Erythroblast (primary cell): ENCODE measurements around the gene EXOC3.

ENCODE experiments used
- DNase-seq, 2 experiments: peaks; one replicate each; lab custom pipeline; 2025; lab: John Stamatoyannopoulos, UW
- GATA1 ChIP-seq: IDR thresholded peaks from 2 replicates; pipeline ENCODE4 v1.6.1; 2011; ENCODE audit warnings: low read depth, mild to moderate bottlenecking, control low read depth, low read length, moderate library complexity
- POLR2A ChIP-seq: IDR thresholded peaks from 2 replicates; pipeline ENCODE4 v1.6.1; 2011; ENCODE audit warnings: mild to moderate bottlenecking, low read length

Gene EXOC3

DNA sequence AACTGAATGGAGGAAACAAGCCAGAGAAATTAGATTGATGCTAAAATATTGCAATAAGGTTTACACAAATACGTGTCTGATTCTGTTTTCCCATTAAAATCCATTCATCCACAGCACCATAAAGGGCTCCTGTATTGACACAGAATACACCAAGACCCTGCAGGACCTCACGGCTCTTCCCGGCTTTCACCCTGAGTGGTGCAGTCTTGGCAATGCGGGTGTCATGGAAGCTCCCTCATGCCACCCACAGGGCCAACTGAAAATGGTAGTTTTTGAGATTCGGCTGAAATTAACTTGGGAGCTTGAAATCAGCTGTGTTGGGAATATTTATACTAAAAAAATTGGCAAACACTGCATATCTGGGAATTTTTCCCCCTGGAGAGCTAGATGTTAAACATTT is 17.3 kb upstream of the EXOC3 start:
- TF ChIP-seq POLR2A (no peak), GATA1 (no peak)
- peak in 1 of 2 experiments; percentile 14 for DNase-seq

DNA sequence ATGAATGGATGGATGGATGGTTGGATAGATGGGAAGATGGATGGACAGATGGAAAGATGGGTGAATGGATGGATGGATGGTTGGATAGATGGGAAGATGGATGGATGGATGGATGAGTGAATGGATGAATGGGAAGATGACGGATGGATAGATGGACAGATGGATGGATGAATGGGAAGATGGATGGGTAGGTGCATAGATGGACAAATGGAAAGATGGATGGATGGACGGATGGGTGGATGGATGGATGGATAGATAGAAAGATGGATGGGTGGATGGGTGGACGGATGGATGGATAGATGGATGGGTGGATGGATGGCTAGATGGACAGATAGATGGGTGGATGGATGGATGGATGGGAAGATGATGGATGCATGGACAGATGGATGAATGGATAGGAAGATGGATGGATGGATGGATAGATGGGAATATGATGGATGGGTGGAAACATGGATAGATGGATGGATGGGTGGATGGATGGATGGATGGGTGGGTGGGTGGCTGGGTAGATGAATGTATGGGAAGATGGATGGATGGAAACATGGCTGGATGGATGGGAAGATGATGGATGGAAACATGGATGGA is 16.5 kb upstream of the EXOC3 start:
- no peak for TF ChIP-seq POLR2A
- no peak for TF ChIP-seq GATA1
- no peak for DNase-seq

DNA sequence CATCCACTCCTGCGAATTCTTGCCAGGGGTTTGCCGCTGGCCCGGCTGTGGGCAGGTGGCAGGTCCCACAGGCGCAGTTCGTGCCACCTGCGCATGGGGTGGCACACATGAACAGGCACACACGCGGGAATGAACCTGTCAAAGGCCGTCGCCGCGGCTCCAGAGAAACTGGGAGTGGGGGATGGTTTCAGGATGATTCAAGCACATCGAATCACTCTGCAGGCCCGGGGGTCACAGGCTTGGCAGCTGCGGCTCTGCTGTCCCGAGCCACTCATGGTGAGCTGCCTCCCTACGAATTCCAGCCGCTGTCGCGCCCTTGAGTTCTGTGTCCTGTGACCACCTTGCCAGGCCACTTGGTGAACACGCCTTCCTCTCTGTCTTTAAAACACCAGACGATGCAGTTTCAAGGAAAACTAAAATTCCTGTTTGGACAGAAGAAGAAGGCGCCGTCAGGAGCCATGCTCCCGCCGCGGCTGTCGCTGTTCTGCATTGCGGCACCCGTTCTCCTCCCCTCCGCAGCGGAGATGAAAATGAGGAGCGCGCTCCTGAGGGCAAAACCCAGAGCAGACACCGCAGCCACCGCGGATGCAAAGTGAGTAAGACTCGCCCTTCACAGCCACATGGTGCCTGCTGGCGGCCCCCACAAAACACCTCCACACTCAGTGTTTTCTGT is 15.4 kb upstream of the EXOC3 start:
- TF ChIP-seq GATA1 (no peak), POLR2A (no peak)
- DNase-seq: no peak

DNA sequence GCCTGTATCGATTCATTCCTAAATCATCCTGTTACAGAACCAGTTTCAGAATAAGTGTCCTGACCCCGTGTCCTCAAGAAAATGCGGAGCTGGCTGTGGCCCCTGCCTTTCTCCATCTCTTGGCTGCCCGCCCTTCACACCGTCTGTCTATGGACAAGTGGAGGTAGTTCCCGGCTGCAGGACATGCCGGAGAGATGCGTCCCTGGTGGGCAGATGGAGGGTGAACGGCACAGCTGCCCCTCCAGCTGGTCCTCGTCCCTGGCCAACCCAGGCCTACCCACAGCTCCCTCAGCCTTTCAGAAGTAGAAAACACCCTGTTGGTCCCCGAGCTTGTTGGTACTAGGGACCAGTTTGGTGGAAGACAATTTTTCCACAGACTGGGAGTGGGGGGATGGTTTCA is 14.8 kb upstream of the EXOC3 start:
- TF ChIP-seq GATA1: no peak
- no peak for TF ChIP-seq POLR2A
- no peak for DNase-seq

DNA sequence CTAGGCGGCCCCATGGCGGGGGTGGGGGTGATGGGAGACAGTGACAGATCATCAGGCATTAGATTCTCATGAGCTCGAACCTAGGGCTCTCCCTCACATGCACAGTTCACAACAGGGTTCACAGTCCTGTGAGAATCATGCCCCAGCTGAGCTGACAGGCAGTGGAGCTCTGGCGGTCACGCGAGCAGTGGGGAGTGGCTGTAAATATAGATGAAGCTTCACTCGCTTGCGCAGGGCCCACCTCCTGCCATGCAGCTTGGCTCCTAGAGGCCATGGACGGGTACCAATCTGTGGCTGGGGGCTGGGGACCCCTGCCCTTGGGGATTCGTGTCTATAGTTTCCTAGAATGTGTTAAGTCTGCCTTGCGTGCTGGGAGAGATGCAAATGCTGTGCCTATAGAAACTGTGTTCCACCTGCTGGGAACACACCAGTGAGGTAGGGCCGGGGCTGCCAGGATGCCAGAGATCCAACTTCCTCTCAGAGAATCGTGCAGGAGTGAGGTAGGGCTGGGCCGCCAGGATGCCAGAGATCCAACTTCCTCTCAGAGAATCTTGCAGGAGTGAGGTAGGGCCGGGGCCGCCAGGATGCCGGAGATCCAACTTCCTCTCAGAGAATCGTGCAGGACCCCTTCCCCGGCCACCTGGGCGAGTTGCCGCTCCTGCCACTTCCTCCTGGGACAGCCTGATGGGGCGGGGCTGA is 14.1 kb upstream of the EXOC3 start:
- TF ChIP-seq GATA1 (no peak), POLR2A (no peak)
- DNase-seq: no peak

DNA sequence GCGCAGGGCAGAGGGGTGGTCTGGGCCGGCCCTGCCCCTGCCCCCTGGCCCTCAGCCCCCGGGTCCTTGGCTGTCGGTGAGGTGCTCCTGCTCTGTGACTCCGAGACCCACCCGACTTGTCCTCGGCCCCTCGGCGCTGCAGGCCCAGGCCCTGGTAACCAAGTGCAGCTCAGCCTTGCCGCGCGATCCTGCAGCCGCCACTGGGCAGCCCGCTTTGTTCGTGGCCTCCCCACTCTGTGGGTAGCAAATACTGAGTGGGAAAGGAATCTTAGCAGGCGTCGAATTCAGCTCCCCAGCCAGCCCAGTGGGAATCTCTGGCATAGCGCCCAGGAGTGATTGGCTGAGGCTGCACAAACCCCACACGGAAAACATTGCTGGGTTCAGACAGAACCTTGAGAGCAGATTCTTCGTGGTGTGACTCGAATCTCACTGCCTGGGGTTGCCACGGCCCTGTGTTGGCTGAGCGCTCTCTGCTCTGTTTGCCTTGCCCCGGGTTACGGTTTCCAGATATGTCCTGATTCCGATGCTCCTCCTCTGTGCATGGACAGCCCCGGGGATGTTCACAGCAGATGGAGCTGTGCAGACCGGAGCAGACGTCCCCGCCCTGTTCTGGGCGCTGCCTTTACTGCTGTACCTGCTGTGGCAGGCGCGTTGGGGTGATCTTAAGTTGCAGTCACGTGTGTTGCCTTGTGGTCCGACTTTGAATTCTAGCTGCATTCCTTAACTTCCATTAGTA is 13.4 kb upstream of the EXOC3 start:
- no peak for TF ChIP-seq GATA1
- no peak for TF ChIP-seq POLR2A
- no peak for DNase-seq

DNA sequence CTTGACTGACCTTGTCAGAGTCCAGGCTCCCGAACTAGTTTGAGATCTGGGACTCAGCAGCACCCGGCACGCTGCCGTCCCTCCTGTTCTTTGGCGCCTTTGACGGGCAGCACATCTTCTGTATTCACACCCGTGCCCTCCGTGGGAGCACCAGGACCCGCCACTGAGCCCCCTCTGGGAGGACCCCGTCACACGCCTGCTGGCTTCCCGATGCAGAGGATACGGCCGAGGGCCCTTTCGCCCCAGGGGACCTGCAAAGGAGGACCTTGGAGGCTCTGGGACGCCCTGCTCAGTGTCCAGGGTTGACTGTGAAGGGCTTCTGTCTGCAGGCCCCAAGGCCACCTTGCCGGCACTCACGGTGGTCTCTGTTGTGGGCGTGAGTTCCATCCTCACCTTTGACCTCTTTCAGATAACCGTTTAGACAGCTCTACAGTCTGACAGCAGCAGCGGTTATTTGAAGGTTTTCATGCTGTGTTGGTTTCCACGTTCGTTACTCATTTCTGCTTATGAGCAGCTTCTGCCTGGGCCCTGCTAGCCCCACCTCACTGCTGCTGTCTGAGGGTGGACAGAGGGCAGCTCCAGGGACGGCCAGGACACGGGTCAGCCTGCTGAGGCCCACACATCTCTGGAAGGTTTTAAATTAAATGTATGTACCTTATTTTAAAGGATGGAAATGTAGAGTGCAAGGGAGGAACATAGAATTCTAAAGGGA is 12.6 kb upstream of the EXOC3 start:
- DNase-seq: no peak
- TF ChIP-seq GATA1 (no peak), POLR2A (no peak)

DNA sequence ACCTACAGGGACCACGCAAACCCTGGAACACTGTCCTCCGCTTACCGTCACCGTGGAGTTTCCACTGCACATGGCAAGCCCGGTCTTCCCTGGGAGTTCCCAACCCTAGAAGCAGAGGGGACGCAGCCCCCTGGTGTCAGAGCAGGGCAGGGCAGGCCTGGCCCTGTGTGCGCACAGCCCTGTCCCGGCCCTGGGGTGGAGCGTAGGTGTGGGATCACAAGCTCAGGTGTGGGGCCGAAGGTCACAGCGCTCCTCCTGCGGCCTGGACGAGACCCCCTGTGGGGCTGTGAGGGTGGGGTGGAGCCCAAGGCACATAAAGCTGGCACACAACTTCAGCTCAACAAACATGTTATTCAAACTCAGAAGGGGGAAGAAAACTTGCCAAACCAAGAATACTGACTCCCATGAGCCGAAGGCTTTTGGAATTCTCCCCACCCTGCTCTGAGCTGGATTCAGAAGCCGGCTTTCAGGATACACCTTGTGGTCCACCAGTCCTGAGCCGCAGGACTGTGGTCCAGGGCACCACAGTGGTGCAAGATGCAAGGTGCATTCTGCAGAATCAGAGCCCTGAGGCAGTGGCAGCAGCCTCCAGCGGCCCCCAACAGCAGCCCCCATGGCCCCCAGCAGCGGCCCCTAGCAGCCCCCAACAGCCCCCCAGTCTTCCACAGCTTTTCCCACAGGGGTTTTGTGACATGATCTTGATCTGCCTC is 11.8 kb upstream of the EXOC3 start:
- TF ChIP-seq GATA1 (no peak), POLR2A (no peak)
- peak; percentile 31 to 32 for DNase-seq

DNA sequence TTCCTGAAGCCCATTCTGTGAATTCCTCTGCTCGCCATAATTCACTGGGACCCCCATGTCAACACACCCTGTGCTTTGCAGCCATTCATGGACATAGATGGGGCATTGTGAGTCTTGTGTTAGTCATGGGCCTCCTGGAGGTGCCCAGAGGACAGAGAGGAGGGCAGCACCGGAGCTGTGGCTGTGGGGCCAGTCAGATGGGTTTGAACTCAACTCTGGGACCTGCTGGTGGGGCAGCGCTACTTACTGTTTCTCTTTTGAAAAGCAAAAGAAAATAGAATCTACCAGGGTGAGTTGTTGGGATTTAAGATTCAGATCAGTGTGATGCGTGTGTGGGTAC is 11.3 kb upstream of the EXOC3 start:
- TF ChIP-seq POLR2A: no peak
- TF ChIP-seq GATA1: no peak
- no peak for DNase-seq

DNA sequence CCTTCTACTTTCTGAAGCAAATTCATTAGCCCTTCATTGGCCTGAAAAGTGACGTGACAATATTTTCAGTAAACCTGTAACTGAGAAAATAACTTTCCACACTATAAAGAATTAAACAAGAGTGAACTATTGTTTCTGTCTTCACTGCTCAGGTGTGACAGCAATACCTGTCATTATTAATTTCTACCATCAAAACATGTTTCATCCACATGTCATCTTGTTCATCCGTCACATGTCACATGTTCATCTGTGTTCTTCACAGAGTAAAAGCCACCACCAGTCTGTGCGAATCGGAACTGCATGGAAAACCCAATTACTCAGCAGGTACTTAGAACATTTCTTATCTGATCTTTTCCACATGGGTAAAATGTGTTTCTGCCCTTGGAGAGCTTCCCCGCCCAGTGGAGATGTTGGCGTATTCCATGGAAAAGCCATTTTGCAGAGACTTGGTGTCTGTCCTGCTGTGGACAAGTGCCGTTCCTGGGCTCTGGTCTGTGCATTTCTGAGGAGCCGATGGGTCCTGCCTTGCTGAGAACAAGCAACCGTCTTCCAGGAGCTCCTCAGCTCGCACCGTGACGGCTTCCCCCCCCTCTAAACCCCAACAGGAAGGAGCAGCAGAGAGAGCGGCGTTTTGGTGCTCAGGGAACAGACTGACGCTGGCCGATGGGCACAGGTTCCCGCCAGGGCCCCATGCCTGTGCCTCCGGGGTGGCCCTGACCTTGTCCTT is 10.6 kb upstream of the EXOC3 start:
- TF ChIP-seq POLR2A (no peak), GATA1 (no peak)
- no peak for DNase-seq

DNA sequence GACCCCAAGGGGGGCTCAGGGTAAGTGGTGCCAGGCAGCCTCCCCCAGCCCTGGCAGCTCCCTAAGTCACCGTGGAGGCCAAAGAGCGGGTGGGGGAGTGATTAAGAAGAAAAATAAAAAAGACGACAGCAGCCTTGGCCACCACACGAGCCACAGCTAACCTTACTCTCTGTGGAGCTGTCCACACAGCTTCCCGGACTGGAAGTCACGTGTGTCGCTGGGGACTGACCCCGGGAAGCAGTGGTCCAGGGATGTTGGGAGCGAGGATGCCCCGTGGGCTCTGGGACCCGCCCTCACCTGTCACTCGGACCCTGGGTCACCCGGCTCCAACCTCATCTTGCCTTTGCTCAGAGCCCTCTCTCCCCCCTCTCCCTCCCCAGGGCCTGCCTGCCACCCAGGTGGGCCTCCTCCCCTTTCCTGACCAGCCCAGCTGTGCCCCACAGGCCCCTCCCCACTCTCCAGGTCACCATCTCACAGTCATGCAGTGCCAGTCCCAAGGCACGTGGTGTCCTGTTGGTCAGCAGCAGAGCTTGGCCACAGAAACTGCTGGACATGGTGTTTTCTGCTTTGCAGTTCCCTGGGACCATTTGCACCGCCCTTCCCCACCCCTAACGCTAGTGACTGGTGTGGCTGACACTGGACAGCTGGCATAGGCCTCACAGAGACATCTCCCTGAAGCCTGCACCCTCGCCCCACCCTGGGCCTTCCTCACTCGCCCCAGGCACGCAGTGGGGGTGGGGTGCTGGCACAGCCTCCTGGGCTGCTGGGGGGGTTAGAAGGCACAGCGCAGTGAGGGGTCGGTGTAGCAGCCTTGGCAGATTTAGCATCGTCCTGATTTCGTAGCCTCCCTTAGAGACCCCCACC is 9.8 kb upstream of the EXOC3 start:
- TF ChIP-seq POLR2A: no peak
- TF ChIP-seq GATA1: no peak
- DNase-seq: no peak
